GM12872 (cell line): ENCODE measurements around the gene HPS5.

Experiments used
- CTCF ChIP-seq: IDR thresholded peaks from 3 replicates; pipeline ENCODE4 v1.5.1; 2011; ENCODE audit warnings: low read depth, mild to moderate bottlenecking, low read length, moderate library complexity; ENCODE audit not compliant: insufficient read depth

The HPS5 gene

GRCh38 chr11:18317551-18317950 is 4.4 kb downstream of the HPS5 start:
- no peak for TF ChIP-seq CTCF

GRCh38 chr11:18315893-18316292 is 6.0 kb downstream of the HPS5 start:
- no peak for TF ChIP-seq CTCF

- no peak for TF ChIP-seq CTCF
Measured at GRCh38 chr11:18314784-18315523, 7.0 kb downstream of the HPS5 start.

- TF ChIP-seq CTCF: no peak
Measured at GRCh38 chr11:18313965-18314763, 7.8 kb downstream of the HPS5 start.

- TF ChIP-seq CTCF: no peak
Measured at GRCh38 chr11:18312663-18313420, 9.1 kb downstream of the HPS5 start.

- TF ChIP-seq CTCF: no peak
Measured at GRCh38 chr11:18312012-18312411, 9.9 kb downstream of the HPS5 start.

GRCh38 chr11:18310800-18311340 is 11.1 kb downstream of the HPS5 start:
- TF ChIP-seq CTCF: no peak
